ENCODE data around the gene DEFB132.
A peak's percentile ranks its signal among the peaks of the same experiment; 100 is the strongest.

Gene DEFB132

DNA sequence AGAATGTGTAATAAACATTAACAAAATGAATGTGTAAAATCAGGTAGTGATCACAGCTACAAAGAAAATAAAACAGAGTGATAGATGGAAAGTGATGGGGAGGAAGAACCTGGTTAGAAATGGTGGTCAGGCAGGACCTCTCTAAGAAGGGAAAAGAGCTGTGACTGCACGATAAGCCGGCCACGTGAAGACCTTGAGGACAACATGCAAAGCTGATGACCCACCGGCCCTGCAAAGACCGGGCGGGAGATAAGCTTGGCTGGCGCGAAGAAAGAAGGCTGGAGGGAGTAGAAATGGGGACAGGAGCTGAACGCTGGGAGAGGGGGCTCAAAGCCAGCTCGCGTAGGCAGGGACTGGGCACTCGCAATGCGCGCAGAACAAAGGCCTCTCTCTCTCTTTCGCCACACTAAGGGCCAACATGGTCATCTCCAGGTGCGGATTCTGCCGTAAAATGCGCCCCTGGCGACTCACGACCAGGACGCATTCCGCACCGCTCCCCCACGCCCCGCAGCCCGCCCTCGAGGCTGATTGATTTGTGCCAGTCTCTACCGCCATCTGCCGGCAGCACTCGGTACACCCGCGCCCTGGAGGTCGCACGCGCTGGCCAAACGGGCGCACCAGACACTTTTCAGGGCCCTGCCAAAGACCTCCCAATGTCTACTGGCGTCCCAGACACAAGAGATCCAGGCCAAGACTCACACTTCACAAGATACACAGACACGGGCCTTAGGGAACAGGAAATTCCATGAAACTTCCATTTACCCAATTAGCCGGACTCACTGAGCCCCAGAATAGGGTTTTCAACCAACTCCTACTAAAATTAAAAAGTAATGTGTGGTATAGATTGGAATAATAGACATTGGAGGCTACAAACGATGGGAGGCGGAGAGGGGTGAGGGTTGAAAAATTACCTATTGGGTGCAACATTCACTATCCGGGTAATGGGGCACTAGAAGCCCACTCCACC lies 9.4 kb downstream of the DEFB132 start:
- DNase-seq: peak; percentile 78

DNA sequence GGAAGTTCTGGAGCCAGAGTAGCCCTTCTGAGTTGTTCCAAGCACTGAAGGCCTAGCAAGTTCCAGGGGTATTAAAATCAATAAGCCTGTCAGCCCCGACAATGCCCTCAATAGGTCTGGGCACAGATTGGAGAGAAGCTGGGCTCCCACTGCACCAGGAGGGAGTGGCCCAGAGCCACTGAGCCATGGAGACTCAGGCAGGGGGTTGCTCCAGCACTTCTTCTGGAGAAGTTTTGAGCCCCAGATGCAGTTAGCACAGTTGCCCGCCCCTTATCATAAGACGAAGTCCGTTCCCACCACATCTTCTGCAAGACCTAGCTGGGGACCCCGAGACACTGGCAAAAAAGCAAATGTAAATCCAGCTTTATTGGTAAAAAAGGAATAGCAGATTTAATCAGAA lies 13.0 kb downstream of the DEFB132 start:
- no peak for DNase-seq

DNA sequence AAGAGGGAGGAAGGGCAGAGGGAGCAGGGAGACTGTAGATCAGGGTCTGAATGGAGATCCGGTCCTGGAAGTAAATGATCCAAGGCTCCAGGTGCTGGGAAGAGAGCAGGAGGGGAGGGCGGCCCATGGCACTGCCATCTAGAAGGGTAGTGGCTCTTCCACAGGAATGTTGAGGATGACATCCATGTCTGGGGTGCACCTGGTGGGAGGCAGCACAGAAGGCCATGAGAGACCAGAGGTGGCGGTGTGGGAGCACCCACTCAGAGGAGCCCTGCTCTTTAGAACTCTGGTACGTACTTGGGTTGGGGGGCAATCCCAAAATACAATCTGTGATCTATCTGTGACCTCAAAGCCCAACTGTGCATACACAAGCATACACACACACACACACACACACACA lies 13.5 kb downstream of the DEFB132 start:
- no peak for DNase-seq

DNA sequence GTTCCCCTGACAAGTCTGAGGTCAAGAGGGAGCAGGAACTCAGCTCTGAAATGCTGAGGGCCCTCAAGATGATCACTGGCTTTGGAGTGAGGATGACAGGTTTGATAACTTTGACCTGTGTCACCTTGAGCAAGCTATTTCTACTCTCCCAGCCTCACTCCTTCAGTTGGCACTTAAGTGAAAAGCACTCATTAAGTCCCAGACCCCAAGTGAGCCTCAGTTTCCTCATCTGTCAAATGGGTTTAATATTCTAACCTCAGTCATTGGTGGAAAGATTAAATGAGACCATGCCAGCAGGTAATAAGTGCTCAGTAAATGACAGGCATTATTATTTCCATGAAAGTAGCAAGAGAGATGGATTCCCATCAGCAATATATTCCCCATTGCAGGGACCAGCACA lies 14.0 kb downstream of the DEFB132 start:
- no peak for DNase-seq

DNA sequence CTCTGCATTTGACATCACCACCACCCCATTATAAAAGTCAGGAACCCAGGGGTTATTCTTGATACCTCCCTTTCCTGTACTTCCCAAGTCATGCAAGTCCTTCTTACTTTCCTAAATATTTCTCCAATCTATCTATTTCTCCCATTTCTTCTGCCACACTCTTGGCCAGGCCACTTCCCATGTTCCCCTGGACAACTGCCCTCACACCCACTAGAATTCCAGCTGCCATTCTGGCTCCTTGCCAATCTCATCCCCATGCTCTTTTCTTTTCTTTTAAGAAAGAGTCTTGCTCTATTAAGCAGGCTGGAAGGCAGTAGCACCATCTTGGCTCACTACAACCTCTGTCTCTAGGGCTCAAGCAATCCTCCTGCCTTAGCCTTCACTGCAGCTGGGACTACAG lies 15.2 kb downstream of the DEFB132 start:
- no peak for DNase-seq

DNA sequence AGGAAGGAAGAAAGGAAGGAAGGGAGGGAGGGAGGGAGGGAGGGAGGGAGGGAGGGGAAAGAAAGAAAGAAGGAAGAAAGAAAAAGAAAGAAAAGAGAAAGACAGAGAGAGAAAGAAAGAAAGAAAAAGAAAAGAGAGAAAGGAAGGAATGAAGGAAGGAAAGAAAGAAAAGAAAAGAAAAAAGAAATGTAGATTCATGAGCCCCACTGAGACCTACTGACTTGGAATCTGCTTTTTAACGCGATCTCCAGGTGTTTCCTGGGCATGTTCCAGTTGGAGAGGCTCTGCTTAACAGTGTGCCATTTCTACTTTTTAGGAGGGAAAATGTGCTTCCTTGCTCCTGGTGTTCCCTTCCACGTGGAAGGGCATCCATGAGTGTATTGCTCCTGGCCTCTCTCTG lies 16.4 kb downstream of the DEFB132 start:
- no peak for DNase-seq

DNA sequence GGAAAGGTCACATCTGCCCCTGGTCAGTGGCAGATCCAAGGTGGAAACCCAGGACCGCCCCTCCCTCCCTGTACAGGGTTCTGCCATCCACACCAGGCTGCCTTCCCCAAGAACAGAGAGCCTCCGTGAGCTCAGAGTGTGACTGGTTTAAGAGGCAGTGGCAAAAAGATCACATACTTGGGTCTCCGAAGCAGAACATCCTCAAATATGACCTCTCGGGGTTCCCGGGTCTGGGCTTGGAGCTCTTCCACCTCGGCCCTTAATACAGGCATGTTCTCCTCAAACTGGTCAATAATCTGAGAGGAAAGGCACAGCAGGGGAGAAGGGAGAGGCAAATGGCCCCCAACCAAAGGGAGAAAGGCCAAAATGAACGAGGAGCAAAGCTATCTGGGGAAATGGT lies 18.3 kb downstream of the DEFB132 start:
- no peak for DNase-seq

DNA sequence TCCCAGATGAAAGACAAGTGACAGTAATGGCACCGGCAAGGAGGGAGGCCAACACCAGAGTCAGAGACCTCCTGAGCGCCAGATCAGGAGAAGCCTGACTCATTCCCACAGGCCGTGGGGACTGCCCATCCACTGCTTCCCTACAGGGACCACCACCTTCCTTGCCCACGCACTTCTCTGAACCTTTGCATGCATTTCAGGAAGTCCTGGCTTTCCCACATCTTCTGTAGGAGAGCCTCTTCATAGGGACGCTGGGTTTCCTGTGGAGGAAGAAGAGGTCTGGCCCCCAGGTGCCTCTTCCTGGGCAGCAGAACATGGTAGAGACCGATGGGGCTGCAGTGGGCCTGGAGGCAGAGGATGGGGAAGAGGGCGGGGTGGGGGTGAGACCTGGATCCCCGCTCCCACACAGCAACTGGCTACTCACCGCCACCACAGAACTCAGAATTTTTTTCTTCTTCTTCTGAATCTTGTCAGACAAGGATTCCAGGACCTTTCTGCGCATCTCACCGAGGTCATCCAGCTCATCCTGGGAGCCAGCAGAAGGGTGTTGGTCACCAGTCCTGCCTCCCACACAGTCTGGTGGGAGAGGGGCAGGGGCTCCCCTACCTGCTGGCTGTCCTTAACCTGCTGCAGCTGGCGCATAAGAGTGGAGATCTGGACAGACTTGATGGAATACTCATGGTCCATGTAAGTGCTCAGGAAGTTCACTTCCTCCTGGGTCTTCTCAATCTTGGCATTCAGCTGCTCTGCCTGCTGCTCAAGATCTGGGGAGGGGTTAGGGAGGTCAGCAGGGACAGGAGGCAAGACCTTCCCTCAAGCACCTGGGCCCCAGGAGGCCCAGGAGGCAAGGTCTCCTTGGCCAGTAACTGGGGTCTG lies 19.3 kb downstream of the DEFB132 start:
- no peak for DNase-seq

DNA sequence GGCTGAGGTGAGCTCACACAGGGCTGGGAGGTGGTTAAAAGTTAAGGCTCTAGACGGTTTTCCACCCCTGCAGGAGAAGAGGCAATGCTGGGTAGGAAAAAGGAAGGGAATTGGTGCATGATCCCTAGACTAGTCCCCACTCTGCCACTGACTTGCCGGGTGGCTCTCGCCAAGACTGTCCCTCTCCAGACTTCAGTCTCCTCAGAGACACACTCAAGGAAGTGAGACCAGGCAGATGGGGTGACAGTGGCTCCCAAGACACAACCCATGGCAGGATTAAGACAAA lies 19.9 kb downstream of the DEFB132 start:
- no peak for DNase-seq

DNA sequence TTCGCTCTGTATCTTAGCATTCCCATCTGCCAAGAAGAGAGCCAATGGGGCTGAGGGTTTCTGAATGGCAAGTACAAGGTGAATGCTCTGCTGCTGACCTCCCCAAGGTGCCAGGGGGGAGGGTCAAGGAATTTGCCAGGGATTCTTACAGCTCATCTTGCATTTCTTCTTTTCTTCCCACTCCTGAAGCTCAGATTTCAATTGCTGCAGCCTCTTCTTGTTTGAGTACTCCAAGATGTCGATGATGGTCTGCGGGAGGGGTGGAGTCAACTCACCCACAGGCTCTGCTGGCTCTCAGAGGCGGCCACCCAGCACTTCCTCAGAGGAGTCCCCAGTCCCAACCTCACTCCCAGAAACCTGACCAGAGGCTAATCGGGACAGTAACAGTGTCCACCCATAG lies 20.7 kb downstream of the DEFB132 start:
- DNase-seq: no peak

DNA sequence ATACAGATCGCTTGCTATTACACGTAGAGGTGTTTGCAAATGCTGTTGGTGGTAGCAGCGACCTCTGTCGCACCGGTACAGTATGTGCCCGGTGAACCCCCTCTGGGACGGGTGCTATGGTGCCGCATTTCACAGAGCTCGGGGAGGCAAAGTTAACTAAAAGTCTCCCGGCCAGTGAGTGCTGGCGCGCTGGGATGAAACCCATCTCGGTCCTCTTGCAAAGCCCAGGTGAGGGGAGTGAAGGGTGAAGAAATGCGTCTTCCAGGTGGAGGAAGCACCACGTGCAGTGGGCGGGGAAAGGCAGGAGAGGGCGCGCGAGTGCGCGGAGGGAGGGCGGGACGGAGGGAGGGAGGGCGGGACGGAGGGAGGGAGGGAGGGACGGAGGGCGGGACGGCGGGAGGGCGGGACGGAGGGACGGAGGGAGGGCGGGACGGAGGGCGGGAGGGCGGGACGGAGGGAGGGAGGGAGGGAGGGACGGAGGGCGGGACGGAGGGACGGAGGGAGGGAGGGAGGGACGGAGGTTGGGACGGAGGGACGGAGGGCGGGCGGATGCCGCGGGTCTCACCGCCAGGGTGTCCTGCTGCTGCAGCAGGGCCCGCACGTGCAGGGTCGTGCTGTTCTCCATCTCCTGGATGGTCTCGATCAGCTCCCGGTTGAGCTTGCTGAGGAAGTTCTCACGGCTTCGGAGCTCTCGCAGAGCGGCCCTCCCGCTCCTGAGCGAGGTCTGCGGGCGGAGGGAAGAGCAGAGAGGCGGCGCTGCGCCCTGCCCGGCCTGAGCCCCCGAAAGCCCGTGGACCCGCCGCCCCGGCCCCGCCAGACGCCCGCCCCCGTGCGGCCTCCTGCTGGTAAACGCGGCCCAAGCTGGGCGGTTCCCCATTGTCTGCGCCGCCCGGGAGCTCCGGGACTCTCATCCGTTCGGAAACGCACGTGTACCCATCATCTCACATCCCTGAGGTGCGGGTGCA lies 21.4 kb downstream of the DEFB132 start:
- DNase-seq: no peak

DNA sequence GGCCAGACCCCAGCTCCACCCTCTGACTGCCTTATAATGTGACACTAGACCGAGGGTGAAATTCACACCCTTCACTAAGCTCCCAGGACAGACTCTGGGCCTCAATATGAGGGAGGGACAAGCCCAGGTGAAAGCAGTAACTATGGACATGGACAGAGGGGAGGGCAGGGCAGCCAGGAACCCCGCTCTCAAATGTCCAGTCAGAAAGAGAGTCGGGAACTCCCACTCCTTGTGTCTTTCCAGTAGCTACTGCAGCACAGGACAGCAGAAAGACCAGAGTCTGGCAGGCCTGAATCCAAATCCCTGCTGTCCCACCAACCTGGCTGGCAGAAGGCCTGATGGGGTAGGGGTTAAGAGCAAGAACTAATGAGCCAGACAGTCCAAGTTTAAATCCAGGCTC lies 26.6 kb downstream of the DEFB132 start:
- no peak for DNase-seq

DNA sequence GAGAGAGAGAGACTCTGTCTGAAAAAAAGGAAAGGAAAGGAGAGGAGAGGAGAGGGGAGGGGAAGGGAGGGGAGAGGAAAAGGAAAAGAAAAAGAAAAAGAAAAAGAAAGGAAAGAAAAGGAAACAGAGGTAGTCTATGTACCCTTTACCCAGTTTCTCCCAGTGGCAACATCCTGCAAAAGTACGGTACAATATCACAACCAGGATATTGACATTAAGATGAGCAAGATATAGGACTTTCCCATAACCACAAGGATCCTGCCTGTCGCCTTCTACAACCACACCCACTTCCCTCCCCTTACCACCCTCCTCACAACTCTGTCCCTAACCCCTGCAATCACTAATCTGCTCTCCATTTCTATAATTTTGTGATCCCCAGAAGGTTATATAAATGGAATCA lies 29.0 kb downstream of the DEFB132 start:
- DNase-seq: no peak

DNA sequence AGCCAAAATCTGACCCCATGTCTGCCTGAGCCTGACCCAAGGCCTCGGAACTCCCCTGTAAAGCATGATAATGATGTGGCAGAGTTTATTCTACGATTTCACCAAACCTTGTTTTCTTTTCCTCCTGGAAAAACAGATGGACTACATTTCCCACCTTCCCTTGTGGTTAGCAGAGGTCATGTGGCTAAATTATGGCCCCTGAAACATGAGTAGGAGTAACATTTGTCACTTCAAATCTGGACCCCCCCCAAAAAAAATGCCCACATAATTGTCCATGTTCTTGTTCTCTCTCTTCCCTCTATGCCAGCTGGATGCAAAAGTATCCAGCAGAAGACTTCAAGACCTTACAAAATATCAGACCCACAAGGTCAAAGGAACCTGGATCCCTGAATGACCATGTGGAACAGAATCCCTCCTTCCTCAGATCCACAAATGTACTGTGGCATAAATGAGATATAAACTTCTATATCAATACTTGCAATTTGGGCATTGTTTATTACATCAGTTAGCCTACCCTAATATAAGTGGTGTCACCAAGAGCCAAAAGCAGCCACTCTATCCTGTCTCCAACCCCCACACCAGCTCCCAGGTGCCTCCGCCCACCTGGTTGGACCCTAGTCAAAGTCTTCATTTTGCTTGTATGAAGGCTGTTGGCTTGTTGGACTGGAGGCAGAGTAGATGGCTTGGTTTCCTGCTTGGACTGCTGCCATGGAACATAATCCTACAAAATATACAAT lies 31.6 kb downstream of the DEFB132 start:
- no peak for DNase-seq

DNA sequence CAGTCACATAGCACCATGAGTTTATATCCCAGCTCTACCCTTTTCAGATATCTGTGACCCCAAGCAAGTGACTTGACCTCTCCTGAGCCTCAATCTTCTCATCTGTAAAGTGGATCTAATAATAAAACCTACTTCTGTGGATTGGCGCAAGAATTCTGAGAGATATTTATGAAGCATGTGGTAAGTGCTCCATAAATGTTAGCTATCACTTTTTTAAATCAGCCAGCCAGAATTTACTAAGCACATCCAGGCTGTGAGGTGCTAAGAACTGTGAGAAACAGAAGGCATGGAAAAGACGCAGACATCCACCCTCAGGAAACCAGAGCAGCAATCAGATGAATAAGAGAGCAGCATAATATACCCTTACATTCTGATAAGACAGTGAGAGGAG lies 32.2 kb downstream of the DEFB132 start:
- no peak for DNase-seq

DNA sequence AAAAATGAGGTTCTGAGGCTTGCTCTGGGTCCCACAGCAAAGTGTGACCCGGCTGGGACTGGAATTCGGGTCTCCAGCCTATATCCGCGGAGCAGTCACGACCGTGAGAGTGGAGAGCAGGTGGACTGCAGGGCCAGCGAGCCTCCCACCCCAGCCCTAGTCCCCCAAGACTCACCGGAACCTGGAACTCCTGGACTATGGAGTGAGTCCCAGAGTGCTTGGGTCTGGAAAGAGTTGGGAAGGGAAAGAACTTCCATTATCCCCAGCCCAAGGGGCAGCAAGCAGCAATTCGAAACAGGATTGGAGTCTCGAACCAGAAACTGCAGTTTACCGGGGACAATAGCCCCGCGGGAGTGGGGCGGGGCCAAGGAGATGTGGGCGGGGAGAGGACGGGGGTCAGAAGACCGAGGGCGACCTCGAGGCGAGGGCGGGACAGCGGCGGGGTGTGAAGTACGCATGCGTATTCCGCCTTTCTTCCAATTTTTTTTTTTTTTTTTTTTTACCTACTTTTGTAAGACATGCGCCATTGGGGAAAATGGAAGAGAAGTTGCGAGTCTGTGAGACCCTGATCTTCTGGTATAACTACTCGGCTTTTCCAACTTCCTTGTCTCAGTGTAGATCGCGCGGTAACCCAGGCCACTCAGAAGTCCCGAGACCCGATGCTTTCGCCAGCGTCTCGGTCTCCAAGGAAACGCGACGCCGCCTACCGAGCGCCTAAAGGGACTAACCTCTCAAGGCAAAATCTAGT lies 32.7 kb downstream of the DEFB132 start, which contains the start of gene C20orf96:
TSS of gene C20orf96 (minus strand) at position 667 of the 748 bp plus-strand sequence. CDS start at position 527, 140 bp downstream.
- DNase-seq: peak; percentile 87

DNA sequence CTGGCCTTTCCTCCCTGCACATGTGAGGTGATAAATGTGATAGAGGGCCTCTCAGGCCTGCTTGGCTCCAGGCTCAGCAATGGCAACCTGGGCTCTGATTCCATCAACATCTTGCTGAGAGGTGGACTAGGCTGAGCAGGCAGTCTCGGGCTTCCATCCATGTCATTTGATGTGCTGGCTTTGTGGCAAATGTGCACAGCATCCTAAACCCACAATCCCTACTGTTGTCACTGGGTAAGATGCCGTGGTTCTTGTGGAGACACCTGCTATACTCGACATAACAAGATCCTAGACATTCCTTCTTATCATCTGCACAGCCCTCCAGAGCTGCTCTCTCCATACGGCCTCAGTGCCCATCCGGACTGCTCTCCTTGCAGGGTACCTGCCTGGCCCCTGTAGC lies 37.1 kb downstream of the DEFB132 start:
- DNase-seq: no peak

DNA sequence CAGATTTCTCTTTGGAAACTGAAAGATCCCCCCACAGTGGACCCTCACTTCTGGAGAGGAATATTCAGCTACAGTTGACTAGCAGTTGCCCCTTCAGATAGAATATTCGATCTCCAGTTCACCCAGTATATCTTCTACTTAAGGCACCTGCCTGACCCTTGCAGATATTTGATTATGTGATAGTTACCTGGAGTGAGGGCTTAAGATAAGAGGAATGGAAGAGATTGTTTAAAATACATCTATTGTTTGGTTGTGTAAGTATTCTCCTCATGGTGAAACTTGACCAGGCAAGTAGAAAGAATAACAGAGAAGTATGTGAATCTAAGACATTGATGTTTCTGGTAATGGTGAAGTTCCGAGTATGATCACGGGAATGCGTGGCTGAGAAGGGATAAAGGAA lies 38.3 kb downstream of the DEFB132 start:
- DNase-seq: no peak

DNA sequence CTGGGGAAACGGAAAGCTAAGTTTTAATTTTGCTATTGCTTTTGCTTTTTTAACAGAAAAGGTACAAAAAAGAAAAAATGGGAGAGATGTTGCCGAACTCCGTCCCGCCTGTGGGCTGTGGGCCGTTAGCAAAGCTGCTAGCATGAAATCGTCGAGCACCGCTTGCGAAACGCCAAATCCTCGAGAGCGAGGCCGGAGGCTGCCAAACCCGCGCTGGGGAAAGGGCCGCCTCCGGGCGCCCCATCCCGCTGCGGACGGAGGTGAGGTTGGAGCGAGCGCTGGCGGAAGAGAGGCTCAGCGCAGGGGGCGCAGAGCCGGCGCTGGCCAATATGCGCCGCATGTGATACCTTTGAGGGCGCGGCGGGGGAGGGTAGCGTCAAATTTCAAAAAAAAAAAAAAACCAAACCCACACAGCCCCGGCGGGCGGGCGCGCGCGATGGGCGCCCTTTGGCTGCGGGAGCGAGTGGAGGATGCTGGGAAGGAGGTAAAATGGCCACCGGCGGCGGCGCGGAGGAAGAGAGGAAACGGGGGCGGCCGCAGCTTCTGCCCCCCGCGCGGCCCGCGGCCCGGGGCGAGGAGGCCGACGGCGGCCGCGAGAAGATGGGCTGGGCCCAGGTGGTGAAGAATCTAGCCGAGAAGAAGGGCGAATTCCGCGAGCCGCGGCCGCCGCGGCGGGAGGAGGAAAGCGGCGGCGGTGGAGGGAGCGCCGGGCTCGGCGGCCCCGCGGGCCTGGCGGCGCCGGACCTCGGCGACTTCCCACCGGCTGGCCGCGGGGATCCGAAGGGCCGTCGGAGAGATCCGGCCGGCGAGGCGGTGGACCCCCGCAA lies 39.8 kb downstream of the DEFB132 start, which contains the start of gene ZCCHC3:
TSS of gene ZCCHC3 (plus strand) at position 473 of the 827 bp plus-strand sequence. CDS start at position 490, 17 bp downstream.
- peak; percentile 90 for DNase-seq

All from GDM1 (cell line).